Fibroblast of peridontal ligament (primary cell): ENCODE results near the gene CCDC158.
A peak's percentile ranks its signal among the peaks of the same experiment; 100 is the strongest.
"Not testable (repeated sequence)": the region's sequence is repeated elsewhere in the genome, so short reads cannot be mapped to it uniquely, and the experiment has no call there.

ENCODE experiments used
- DNase-seq: peaks from one replicate; pipeline ENCODE4 v3.0.0-alpha.2; 2010; ENCODE audit errors: extremely low read depth

The CCDC158 gene

DNA sequence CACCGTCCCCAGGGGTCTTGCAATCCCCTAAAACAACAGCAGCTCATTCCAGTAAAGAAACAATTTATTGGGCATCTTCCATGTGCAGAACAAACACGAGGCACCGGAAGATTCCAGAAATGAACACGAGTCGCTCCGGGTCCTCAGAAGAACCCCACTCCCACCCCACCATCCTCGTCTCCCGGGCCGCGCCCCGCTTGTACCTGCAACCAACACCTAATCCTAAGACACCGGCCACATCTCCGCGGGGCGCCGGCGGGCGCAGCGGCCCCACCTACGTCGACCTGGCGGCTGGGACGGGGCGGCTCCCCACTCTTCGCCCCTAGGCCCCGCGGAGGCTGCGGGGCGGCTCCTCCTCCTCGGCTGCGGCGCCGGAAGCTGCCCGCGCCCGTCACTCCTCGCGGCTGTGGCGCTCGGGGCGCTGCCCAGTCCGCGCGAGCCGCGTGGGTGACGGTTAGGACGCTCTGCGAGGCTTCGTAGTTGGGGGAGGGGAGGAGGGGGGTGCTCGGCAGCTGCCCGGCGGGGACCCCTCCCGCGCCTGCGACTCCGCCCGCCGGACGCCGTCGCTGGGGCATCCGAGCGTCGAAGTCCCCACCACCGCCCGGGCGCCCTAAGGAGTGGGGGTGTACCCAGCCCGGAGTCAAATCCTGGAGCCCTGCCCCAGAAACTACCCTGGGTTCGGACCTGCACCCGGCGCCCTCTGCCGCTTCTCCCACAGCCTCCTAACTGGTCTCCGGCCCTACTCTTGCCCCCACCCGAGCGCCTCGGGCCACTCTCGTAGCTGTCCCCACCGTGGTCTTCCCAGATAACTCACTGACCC, at the start of gene CCDC158:
Gene CCDC158, minus strand, starts transcription at position 380 of the 820 bp plus-strand sequence. CDS start 17,934 bp downstream, outside the sequence.
- no peak for DNase-seq

DNA sequence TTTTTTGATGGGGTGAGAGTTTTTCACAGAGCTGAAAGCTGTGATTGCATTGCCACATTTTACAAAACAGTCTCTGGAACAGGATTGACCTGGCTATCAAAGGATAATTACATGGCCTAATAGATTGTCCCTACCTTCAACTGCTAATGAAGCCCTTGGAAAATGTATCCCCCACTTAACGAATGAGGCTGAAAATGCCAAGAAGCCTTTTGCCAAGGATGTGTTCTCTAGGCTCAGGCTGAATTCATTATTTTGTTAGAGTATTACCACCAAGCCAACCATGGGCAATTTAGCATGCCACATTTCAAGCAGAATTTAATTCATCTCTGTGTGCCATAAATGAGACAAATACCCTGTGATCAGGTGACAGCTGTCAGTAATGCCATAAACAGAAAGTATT, 49.6 kb upstream of the CCDC158 start:
- no peak for DNase-seq

GRCh38 chr4:76470064-76470463, 49.1 kb upstream of the CCDC158 start:
- DNase-seq = no peak

DNA sequence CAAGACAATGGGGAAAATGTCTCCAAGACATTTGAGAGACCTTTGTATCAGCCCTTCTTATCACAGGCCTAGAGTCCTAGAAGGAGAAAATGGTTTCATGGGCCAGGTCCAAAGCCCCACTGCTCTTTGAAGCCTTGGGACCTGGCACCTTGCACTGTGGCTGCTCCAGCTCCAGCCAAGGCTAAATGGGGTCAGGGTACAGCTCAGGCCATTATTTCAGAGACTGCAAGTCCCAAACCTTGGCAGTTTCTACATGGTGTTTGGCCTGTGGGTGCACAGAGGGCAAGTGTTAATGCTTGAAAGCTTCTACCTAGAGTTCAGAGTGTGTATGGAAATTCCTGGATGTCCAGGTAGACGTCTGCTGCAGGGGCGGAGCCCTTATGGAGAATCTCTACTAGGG, 42.6 kb upstream of the CCDC158 start:
- no peak for DNase-seq

DNA sequence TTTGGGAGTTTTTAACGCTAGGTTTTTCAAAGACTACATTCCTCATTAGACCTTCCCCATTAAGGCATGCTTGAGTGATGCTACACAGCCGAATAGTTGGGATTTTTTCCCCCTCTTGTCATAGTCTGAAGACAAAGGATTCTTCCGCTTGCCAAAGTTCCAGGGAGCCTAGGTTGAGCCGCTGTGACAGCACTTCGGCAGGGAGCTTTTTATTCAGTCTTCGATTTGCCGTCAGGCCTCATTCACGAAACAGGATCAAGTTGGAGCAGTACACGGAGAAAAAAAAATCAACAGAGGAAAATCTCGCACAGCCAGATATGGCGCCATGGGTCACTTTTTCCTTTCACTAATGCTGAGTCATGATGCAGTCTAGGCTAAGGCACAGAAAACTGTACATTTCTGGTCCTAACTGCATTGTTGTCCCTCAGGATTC, 38.4 kb upstream of the CCDC158 start:
- no peak for DNase-seq

DNA sequence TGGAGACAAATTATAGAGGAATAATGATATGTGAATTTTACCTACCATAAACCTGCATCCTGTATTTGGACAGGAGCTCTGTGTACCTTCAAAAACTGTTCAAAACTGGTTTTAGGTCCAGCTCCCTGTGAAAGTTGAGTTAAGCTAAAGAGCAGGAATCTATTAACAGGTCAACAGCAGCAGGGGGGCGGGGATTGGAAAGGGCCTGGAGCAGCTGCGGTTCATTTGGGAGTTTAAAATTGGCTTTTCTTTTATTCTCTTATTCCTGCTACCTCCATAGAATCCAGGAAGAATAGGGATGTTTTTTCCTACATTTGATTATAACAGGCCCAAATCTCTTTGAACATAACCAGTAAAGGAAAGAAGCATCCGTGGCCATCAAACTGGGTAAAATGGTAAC, 37.9 kb upstream of the CCDC158 start:
- DNase-seq = no peak

DNA sequence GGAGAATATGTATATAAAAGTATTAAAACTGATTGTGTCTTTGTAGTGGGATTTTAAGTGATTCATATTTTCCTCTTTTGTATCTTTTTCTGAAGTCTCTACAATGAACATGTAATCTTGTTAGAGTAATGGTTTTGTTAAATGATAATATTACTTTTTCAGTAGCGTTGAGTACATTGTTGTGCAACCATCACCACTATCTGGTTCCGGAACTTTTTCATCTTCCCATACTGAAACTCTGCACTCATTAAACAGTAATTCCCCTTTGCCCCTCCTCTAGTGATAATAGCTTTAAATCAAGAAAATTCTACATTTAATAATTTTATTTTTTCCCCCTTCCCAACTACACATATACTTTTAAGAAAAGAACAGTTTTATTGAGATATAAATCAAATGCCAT, 37.4 kb upstream of the CCDC158 start:
- no peak for DNase-seq

DNA sequence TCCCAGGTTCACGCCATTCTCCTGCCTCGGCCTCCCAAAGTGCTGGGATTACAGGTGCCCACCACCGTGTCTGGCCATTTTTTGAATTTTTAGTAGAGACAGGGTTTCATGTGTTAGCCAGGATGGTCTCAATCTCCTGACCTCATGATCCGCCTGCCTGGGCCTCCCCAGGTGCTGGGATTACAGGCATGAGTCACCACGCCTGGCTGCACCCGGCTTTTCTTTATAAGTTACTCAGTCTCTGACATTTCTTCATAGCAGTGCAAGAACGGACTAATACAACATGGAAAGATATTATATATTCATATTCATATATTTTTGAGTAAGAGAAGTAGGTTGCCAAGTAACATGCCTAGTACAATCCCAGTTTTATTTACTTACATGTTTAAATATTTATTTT, 36.9 kb upstream of the CCDC158 start:
- no peak for DNase-seq

DNA sequence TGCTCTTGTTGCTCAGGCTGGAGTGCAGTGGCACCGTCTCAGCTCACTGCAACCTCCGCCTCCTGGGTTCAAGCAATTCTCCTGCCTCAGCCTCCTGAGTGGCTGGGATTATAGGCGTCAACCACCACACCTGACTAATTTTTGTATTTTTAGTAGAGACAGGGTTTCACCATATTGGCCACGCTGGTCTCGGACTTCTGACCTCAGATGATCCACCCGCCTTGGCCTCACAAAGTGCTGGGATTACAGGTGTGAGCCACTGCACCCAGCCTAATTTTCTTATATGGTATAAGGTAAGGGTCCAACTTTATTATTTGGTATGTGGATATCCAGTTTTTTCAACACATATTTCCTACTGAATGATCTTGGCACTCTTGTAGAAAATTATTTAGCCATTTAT, 33.1 kb upstream of the CCDC158 start:
- DNase-seq = not testable (repeated sequence)

- no peak for DNase-seq
These were observed 32.3 kb upstream of the CCDC158 start for GRCh38 chr4:76453232-76453631.

- no peak for DNase-seq
These were observed 28.9 kb upstream of the CCDC158 start for GRCh38 chr4:76449833-76450232.

GRCh38 chr4:76449362-76449767, 28.4 kb upstream of the CCDC158 start:
- no peak for DNase-seq

DNA sequence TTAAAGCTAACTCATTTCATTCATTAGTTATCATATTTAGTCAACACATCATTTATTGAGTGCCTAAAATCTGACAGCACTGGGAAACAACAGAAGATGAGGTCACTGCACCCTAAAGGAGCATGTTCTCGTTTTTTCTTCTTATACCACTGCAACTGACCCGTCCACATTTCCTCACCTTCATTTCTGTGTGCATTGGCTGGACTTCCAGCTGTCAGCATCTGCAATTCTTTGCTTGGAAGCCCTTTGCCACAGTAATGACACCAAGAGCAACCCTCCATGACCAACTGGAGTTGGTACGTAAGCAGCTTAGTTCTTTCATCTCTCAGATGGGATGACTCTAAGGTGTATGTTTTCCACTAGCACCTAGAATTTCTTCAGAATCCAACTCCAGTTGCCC, 27.3 kb upstream of the CCDC158 start:
- no peak for DNase-seq

DNA sequence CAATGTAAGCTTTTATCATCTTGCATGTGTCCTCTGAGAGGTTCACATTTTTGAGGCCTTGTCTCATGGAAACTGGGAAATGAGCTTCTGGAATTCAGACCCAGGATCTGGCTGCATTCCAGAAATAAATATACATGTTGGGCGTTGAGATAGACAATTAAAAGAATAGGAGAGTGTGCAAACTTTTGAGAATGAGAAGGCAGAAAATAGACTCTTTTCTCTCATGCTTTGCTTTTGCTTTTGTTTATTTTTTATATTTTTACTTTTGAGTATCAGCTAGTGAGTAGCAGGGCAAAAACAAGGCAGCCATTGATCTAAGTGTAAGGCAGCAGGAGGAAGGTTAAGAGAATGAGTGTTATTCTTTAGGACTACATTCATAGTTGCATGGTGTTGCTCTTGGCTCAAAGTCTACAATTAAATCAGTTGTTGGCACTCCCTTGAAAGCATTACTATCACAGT, 26.5 kb upstream of the CCDC158 start:
- peak; percentile 19 for DNase-seq

DNA sequence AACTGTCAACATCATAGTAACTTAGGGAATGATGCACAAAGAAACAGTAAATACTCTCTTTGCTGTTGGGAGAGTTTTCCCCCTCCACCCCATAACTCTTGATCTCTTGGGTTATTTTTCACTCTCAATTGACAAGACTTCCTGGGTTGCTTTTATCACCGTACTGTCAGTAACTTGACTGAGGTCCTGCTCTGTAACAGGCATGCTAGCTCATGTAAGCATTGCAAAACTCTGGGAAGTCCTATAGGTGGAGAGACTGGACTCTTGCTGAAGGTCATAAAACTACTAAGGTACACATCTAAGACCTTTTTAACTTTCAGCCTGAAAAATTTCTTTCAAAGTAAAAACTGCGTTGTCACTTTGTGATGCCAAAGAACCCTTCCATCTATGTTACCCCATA, 25.0 kb upstream of the CCDC158 start:
- DNase-seq = no peak

DNA sequence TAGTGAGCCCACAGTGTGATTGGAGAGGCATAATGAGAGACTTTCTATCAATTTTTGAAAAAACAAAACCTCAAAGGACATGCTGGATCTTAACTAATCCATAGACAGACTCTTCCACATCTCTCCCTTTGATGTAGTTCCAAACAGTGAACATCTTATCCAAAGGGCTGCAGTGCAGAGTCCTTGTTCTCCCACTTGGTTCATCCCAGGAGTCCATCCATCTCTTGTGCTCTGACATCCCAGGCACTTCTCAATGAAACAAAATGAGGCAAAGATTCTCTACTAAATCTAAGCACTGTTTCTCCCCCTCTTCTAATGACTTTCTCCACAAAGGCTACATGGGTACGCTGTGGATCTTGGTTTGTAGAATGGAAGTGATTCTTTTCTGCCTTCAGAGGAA, 22.4 kb upstream of the CCDC158 start:
- DNase-seq = no peak

GRCh38 chr4:76442807-76443206, 21.9 kb upstream of the CCDC158 start:
- no peak for DNase-seq

- DNase-seq = no peak
These were observed 20.9 kb upstream of the CCDC158 start for GRCh38 chr4:76441881-76442280.

DNA sequence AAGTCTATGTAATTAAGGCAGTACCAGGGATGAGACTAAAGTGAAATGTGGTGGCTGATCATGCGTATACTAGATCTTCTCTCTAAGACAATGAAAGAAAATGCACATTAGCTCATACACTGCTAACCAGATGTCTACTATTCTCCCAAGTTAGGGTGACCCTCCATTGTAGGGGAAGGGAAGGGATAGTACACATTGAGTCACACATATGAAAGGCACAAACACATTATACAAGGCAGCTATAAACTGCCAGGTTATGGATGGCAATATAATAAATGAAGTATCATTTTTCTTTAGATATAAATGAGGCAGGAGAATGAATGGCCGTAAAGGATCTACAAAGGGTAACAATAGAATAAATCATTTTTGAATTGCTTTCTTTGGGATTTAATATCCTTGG, 18.6 kb upstream of the CCDC158 start:
- DNase-seq = no peak

DNA sequence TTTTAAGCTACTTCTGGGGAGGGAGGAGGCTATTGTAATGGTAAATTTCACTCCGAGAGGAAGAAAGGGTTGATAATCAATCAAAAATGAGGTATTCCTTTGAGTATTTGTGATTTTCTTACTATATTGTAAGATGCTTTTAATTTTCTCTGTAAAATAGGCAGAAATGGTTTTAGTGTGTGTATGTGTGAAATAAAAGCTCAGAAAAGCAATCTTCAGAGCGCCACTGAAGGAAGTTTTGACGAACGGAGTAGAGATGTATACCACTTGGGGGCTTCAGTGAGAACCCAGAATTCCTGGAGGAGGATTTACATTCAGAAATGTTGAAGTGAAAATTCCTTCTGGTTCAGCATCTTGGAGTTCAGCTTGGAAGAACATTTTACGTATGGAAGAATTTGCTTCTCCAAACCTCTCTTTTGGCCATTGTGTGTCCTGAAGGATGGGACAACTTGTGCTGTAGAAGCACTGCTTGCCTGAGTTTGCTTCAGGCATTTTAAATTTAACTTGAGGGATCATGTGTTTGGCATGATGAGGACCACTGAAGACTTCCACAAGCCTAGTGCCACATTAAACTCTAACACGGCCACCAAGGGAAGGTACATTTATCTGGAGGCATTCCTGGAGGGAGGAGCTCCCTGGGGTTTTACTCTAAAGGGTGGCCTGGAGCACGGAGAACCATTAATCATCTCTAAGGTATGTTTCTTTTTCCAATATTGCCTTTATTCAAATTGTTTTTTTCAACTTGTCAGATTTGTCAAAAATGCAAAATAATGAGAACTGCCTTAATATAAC, 14.8 kb upstream of the CCDC158 start:
- DNase-seq = peak; percentile 27

DNA sequence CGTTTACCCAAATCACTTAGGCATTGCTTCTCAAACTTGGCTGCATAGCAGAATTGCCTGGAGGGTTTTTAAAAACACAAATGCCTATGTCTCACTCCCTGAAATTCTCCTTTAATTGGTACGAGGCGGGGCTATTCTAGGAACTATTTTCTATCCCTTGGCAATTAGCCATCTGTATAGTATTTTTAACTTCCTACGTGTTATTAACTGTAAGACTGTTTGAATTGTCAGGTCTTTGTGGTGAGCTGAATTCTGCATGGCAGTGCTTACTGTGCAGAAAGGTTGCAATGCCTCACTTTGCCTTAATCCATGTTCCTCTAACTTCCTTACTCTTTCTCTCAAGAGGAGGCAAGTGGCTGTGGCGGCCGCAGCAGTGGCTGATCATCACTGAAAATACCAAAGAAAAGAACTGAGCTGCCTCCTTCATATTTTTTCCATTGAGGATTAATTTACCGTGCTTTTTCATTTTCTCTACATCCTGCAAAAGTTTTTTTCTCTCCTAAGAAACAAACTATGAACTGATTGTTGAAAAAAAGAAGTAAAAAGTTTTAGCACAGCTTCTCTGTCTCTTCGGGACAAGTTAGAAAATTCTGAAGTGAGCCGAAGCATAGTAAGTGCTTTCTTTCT, 14.1 kb upstream of the CCDC158 start, which contains the start of gene SHROOM3:
Gene SHROOM3, plus strand, starts transcription at position 329 of the 627 bp plus-strand sequence. CDS start 824 bp downstream, outside the sequence.
- DNase-seq = peak; percentile 16
